Sigmoid colon (tissue), 3 donors: Measurements from ENCODE around the gene AKR1A1.

Experiments
- CTCF ChIP-seq, 4 experiments: fragments of 450-650 bp in 3 of 4; fragments of 200-600 bp in 1 of 4; IDR thresholded peaks; one replicate each; pipeline ENCODE4 v1.5.1; 2016 to 2019; ENCODE audit warnings: antibody characterized with exemption in 4 of 4, mild to moderate bottlenecking in 3 of 4, moderate library complexity in 2 of 4
- POLR2A ChIP-seq, 2 donors: fragments of 450-650 bp; IDR thresholded peaks; one replicate each; pipeline ENCODE4 v1.6.1; 2016; ENCODE audit warnings: antibody characterized with exemption in 2 of 2, mild to moderate bottlenecking in 2 of 2, moderate library complexity in 2 of 2

- TF ChIP-seq CTCF (IDR thresholded peaks at IDR 0.05) (no peak), POLR2A (IDR thresholded peaks at IDR 0.05) (no peak)
Measured at GRCh38 chr1:45510036-45510971, 40.3 kb upstream of the AKR1A1 start.
